GM21825 (cell line): Measurements from ENCODE around the gene SUPT3H.
"Not testable (repeated sequence)": the region's sequence is repeated elsewhere in the genome, so short reads cannot be mapped to it uniquely, and the experiment has no call there.

Experiments
- ATAC-seq: cut with Tn5 transposase; IDR thresholded peaks from one replicate; pipeline ENCODE4 v1.9.1; 2021; ENCODE audit warnings: mild to moderate bottlenecking, moderate library complexity; ENCODE audit not compliant: unreplicated experiment

SUPT3H gene

GRCh38 chr6:45073771-45074170 lies 304.0 kb downstream of the SUPT3H start:
- ATAC-seq = no peak

DNA sequence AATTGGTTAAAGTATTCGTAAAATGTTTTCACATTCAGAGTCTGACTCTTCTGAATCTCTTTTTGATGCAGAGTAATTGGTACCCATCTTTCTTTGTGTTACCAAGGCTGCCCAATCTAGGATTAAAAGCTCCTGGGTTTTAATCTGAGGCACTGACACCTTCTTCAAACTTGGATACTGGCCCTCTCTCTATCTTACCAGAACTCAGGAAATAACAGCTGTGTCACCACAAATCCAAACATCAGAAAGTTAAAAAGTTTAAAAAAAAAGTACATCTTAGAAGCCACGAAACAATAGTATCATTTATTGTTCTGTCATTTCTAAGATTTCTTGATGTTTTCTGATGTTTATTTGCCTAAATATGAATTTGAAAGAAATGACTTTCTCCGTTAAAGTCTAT lies 305.1 kb downstream of the SUPT3H start:
- ATAC-seq = no peak

DNA sequence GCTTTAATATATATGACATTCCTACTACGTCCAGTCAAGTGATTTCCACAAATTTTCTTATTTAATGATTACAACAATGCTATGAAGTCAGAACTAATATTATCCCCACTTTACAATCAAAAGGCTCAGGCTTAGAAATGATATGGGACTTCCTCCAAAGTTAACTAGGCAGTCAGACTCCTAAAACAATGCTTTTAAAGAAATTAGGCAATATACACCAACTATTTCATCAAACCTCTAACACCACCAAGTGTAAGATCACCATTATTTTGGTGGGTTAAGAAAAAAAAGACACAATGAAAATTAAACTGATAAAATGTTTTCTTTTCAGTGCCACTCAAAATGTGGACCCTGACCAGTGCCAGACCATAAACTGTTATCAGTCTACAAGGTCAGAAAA lies 305.7 kb downstream of the SUPT3H start:
- ATAC-seq = no peak

DNA sequence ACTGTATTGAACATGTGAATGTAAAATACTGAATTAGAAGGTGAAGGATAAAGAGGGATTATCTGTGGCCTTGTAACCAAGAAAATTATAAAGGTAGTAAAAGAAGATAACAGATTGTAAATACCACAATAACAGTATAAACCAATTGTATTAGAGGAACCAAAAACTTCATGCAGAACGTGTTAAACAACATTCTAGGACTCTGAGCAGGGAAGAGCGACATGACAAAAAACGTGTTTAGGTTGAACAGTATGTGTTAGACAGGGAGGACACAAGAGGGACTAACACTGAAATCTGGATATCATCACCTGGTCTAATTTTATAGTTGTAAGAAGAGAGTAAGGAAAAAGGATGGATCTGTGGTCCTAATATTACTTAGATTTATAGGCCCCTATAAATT lies 308.6 kb downstream of the SUPT3H start:
- ATAC-seq = no peak

- not testable (repeated sequence) for ATAC-seq
Observed at GRCh38 chr6:45067446-45067845, 310.3 kb downstream of the SUPT3H start.

- not testable (repeated sequence) for ATAC-seq
Observed at GRCh38 chr6:45062659-45063058, 315.1 kb downstream of the SUPT3H start.

- no peak for ATAC-seq
Observed at GRCh38 chr6:45057711-45058110, 320.0 kb downstream of the SUPT3H start.

DNA sequence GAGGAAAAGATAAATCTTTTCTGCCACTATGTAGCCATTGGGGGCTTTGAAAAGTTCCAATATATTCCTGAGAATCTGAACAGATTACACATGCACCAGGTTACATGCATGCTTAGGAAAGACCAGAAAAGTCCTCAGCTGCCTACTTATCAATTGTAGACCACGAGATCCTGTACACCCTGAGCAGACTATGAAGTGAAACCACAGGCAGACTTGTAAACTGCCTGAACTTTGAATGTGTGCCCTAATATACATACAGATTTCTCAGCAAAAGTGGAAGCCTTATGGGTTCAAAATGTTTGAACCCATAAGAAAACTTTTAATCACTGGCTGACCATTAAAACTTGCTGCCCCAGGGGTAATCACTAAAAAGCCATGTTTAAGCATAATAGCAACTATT lies 323.1 kb downstream of the SUPT3H start:
- ATAC-seq = no peak

DNA sequence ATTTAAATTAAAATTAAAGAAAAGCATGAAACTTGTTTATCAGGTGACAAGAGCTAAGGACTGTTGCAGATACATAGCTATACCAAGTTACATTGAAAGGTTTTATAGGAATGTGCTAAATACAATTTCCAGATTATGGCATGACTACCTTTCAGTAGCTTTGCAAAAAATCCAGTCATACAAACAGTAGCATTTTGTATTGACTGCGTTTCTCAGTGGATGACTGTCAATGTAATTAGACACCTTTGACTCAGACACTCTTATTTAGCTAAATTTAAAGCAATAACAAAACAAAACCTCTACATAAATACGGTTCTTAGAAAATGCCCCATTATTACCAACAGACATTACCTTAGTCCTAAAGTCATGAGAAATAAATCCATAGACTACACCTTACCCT lies 325.4 kb downstream of the SUPT3H start:
- ATAC-seq = no peak

DNA sequence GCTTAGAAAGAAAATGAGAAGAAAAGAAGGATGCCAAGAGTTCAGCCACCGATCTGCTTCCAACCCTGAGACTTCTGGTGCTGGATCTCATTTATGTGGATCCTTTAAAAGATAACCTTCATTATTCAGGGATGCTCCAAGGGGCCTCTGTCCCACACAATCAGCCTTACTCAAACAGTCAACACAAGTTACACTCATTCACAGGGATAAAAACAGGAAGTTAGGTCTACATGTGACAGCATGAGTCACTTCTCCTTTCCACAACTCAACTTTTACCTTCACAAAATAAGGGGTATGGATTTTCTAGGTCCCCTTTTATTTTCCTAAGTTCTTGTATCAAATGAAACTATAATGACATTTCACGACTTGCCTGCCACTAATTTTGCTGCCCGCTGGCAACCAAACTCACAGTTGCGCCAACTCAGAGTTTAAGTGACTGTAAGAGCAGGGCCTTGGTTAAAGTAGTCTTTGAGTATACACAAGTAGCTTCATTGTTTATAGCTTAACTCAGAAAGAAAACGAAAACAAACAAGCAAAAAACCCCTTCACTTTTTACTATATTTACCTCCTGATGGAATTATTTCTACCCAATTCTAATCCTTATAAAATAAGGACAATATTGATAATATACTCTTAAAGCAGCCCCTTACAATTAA lies 328.4 kb downstream of the SUPT3H start:
- no peak for ATAC-seq

DNA sequence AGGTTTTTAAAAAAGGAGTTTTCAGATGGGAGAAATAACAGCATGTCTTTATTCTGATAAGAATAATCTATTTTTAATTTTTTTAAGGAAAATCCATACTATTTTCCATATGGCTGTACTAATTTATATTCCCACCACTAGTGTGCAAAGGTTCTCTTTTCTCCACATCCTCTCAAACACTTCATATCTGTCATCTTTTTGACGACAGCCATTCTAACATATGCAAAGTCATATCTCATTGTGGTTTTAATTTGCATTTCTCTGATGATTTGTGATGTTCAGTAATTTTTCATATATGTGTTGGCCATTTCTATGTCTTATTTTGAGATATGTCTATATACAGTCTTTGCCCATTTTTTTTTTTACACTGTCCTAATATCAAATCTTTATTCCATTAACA lies 330.2 kb downstream of the SUPT3H start:
- no peak for ATAC-seq

- ATAC-seq = no peak
Observed at GRCh38 chr6:45045253-45045601, 332.5 kb downstream of the SUPT3H start.

DNA sequence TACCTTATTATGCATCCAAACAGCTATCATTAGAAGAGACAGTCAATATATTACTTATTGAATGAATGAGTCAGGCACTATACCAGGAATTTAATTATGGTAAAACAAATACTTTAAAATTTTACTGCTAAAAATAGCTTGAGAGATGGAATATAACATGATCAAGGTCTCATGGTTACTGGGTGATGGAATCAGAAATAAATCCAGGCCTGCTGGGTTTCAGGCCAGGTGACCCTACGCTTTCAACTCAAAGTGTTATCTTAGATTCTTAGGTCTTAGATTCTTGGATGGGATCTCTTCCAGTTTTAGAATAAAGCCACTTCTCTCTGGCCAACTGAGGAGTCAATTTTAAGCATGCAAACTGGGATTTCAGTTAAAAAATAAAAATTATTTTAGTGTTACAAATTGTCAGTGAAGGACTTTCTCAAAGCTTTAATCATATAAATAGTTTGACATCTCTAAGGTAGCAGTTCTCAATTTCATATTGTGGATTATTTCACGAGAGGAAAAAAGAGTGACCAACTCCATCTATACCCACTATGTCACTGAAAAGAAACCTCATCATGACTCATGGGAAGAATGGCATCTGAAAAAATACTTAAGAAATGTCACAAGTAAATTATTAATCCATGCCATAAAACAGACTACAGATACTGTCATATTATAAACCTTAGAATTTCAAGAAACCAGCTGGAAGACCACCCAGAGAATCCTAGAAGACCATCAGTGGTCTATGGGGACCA lies 333.1 kb downstream of the SUPT3H start:
- ATAC-seq = no peak

DNA sequence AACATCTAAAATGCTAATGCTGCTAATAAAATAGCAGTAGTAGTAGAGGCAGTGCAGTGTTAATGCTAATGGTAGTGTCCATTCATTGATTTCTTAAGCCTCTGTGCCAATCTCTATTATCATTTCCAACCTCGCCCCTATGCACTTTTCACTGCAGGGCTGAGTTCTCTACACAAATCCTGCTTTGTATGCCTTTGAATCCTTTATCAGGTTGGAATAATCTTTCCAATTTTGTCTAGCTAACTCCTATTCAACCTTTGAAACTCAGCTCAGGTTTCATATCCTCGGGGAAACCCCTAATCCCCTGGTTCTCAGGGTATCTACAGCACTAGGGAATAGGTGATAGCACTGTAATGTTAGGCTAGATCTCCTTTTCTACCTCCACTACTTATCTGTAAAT lies 333.6 kb downstream of the SUPT3H start:
- no peak for ATAC-seq

DNA sequence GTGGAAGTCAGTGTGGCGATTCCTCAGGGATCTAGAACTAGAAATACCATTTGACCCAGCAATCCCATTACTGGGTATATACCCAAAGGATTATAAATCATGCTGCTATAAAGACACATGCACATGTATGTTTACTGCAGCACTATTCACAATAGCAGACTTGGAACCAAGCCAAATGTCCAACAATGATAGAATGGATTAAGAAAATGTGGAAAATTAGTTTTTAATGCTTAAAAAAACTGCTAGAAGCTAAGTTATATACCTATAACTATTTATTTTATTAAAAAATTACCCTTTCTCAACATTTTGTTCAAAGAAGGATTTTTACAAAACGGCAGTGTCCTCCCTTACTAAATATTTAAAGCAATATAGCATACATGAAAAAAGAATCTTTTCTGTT lies 335.1 kb downstream of the SUPT3H start:
- not testable (repeated sequence) for ATAC-seq

- no peak for ATAC-seq
Observed at GRCh38 chr6:45038226-45038625, 339.5 kb downstream of the SUPT3H start.

GRCh38 chr6:45036103-45036502 lies 341.6 kb downstream of the SUPT3H start:
- no peak for ATAC-seq

DNA sequence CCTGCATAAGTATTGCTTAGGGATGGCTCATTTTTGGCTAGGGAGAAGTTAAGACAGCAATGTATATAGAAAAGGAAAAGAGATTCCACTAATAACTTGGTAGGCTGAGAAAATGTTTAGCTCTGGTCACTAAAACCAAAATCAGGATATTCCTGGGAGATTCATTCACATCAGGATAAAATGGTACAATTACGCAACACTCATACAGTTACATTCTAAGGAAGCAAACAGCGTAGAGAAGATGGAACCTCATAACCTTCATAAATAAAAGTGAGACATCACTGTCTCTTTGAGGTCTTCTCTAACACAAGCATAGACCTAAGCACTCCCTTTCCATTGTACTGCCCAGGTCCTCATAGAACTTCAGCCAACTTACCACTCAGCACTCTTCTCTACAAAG lies 345.3 kb downstream of the SUPT3H start:
- ATAC-seq = no peak

DNA sequence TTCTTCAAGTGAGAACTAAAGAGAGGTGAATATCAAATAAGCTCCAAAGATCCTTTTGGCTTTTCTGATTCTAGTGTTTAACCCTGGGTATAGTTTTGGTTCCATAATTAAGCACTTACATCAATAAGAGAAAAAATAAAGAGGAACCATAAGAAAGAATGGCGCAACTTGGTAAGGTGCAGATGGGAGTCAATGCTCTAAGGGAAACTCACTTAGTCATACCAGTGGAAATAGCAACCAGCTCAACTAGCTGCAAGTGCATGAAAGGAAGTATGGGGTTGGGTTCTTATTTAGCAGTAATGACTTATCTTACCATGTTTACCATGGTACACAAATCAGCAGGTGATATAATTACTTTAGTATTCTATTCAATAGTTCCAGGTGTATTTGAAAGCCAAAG lies 346.1 kb downstream of the SUPT3H start:
- ATAC-seq = no peak

GRCh38 chr6:45027126-45027525 lies 350.6 kb downstream of the SUPT3H start:
- no peak for ATAC-seq

- ATAC-seq = no peak
Observed at GRCh38 chr6:45026003-45026516, 351.7 kb downstream of the SUPT3H start.

DNA sequence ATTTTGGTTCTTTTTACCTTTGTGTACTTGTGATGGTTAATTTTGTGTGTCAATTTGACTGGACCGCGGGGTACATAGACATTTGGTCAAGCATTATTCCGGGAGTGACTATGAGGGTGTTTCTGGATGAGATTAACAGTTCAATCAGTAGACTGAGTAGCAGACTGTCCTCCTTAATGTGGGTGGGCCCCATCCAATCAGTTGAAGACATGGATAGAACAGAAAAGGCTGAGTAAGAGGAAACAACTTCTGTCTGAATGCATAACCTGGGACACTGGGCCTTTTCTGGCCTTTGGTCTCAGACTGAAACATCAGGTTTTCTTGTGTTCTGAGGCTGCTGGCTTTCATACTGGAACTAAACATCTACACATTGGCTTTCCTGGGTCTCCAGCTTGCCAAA lies 353.1 kb downstream of the SUPT3H start:
- no peak for ATAC-seq

- no peak for ATAC-seq
Observed at GRCh38 chr6:45021676-45022075, 356.1 kb downstream of the SUPT3H start.
